Ovary (tissue), 9 donors: Measurements from ENCODE around the gene KRTAP10-9. TPM values are rescaled to one million over a fixed set of nuclear protein-coding genes. Genes with fewer than 3 reads are reported as not detected.
"Not testable (repeated sequence)": the region's sequence is repeated elsewhere in the genome, so short reads cannot be mapped to it uniquely, and the experiment has no call there.

Experiments used
- DNase-seq, 5 donors: peaks; one replicate each; pipeline ENCODE4 v3.0.0-alpha.2; 2019 to 2020
- H3K27ac ChIP-seq, 2 donors: fragments of 200-600 bp; one replicate each; pipeline versions ENCODE4 v1.5.1 to v1.8.0; 2019 to 2022
- H3K27me3 ChIP-seq: fragments of 200-600 bp; one replicate; pipeline ENCODE4 v1.8.0; 2022
- H3K36me3 ChIP-seq: fragments of 200-600 bp; sonication (generic); one replicate; pipeline ENCODE4 v1.5.1; 2019
- H3K4me1 ChIP-seq: one replicate; pipeline ENCODE4 v1.8.1; 2013; ENCODE audit warnings: mild to moderate bottlenecking, moderate library complexity; ENCODE audit not compliant: insufficient read depth
- H3K4me3 ChIP-seq: fragments of 200-600 bp; sonication (generic); one replicate; pipeline ENCODE4 v1.5.1; 2017
- H3K9me3 ChIP-seq, 2 donors: fragments of 200-600 bp in 1 of 2; sonication (generic) in 1 of 2; one replicate each; pipeline versions ENCODE4 v1.5.1 to v1.8.1; 2013 to 2019; ENCODE audit warnings: mild to moderate bottlenecking in 1 of 2, moderate library complexity in 1 of 2
- CTCF ChIP-seq, 3 donors: fragments of 450-650 bp in 2 of 3; fragments of 200-600 bp in 1 of 3; IDR thresholded peaks; one replicate each; pipeline versions ENCODE4 v1.5.1 to v1.8.0; 2016 to 2022; ENCODE audit warnings: antibody characterized with exemption in 3 of 3, mild to moderate bottlenecking in 1 of 3
- EP300 ChIP-seq: sonication (generic); formaldehyde crosslinking; IDR thresholded peaks from one replicate; pipeline ENCODE4 v1.6.1; 2017; ENCODE audit warnings: antibody characterized with exemption
- POLR2A ChIP-seq: fragments of 450-650 bp; IDR thresholded peaks from one replicate; pipeline ENCODE4 v1.6.1; 2017; ENCODE audit warnings: antibody characterized with exemption, mild to moderate bottlenecking, moderate library complexity
- WGBS, 3 donors: extraction: QIAGEN DNeasy Blood & Tissue Kit in 1 of 3; methylation state at CpG; one replicate each; pipeline versions ENCODE4 v1.1.5 to v1.1.7; 2013 to 2017; 5-methylcytosine and 5-hydroxymethylcytosine counted together
- intact Hi-C, 4 donors: fragments of 100-400 bp; cut with DNase I; formaldehyde crosslinking; loops; one replicate each; pipeline versions ENCODE4 v1.11.0 to v1.15.1; 2022 to 2023
- polyA plus RNA-seq, 2 donors: library from polyadenylated mRNA; stranded (reverse); fragments of 200-250 nt in 1 of 2; fragments of 350-450 nt in 1 of 2; fragmentation: Illumina TruSeq in 1 of 2; extraction: RNeasy Lipid Tissue Mini Kit (QIAGEN cat#74804) in 1 of 2; gene quantifications; one replicate each; pipeline ENCODE4 v1.2.3, GENCODE V29; 2013 to 2014
- total RNA-seq, 7 donors: library from RNA; depleted of rRNA in 2 of 7; stranded (reverse); fragments of >200 nt in 2 of 7; fragmentation: NEBNext Ultra II Directional in 3 of 7; extraction: Animal tissue kit (Norgen Biotek cat#: 25700) in 3 of 7; gene quantifications; one replicate each; pipeline versions ENCODE4 v1.1.0 to v1.2.4, GENCODE V29; 2016 to 2023
- donor health status: DM: no; HTN: no; CAD: no; lungs with moderate emphysema.
- donor health status: DM: no; HTN: no; CAD: no.
- donor health status: Bipolar disorder and iron deficiency.
- donor health status: DM: yes; HTN: yes; CAD: no.
- donor health status: DM: no; HTN: no; CAD: no.
- donor health status: DM: yes; HTN: yes; CAD: no.

KRTAP10-9 gene
- total and polyA plus RNA-seq, 9 donors, result not detected

- H3K27ac ChIP-seq, result no peak overlapping the region
- H3K4me1 ChIP-seq, result no peaks in the 10 kb centered on the region
- WGBS, 3 donors, result 70 to 75% (median 73%) methylated on average over 4 of the region's 4 CpGs
- H3K36me3 ChIP-seq, result no peaks in the 10 kb centered on the region
- no peaks in the 10 kb centered on the region for H3K27me3 ChIP-seq
- H3K4me3 ChIP-seq, result no peak overlapping the region
- TF ChIP-seq POLR2A (no peak), CTCF (IDR thresholded peaks at IDR 0.05) (no peak), EP300 (no peak)
- no peak for DNase-seq
- H3K9me3 ChIP-seq, result no peaks in the 10 kb centered on the region
- intact Hi-C loops, result no loop called here
Measured at GRCh38 chr21:44606495-44606894, 20.4 kb upstream of the KRTAP10-9 start.

GRCh38 chr21:44609193-44609592, 17.7 kb upstream of the KRTAP10-9 start:
- H3K36me3 ChIP-seq, result no peaks in the 10 kb centered on the region
- no peaks in the 10 kb centered on the region for H3K27me3 ChIP-seq
- intact Hi-C loops, result no loop called here
- no peak overlapping the region for H3K27ac ChIP-seq
- H3K9me3 ChIP-seq, result no peaks in the 10 kb centered on the region
- H3K4me3 ChIP-seq, result no peak overlapping the region
- no peak for TF ChIP-seq POLR2A
- TF ChIP-seq CTCF (IDR thresholded peaks at IDR 0.05), result no peak
- no peak for TF ChIP-seq EP300
- DNase-seq, result no peak
- no peaks in the 10 kb centered on the region for H3K4me1 ChIP-seq

- H3K27me3 ChIP-seq, result not testable (repeated sequence)
Measured at GRCh38 chr21:44610157-44610843, 16.6 kb upstream of the KRTAP10-9 start.

GRCh38 chr21:44611551-44611950, 15.3 kb upstream of the KRTAP10-9 start:
- no peak for DNase-seq
- H3K27me3 ChIP-seq, result no peaks in the 10 kb centered on the region
- H3K27ac ChIP-seq, result no peak overlapping the region
- H3K9me3 ChIP-seq, result no peaks in the 10 kb centered on the region
- intact Hi-C loops, result no loop called here
- no peak for TF ChIP-seq EP300
- TF ChIP-seq POLR2A, result no peak
- TF ChIP-seq CTCF (IDR thresholded peaks at IDR 0.05), result no peak
- no peaks in the 10 kb centered on the region for H3K4me1 ChIP-seq
- no peaks in the 10 kb centered on the region for H3K36me3 ChIP-seq
- 84 to 90% (median 89%) methylated on average over 4 of the region's 4 CpGs for WGBS, 3 donors
- H3K4me3 ChIP-seq, result no peak overlapping the region

More at GRCh38 chr21:44610157-44610843, 16.6 kb upstream of the KRTAP10-9 start:
- H3K27ac ChIP-seq, H3K9me3 ChIP-seq, DNase-seq, H3K4me3 ChIP-seq, intact Hi-C loops, H3K36me3 ChIP-seq, H3K4me1 ChIP-seq: not testable (repeated sequence)
- 91 to 95% (median 92%) methylated on average over 7 of the region's 7 CpGs for WGBS, 3 donors

GRCh38 chr21:44612029-44612486, 14.8 kb upstream of the KRTAP10-9 start, which contains the start of gene KRTAP10-8:
Gene KRTAP10-8 (plus strand): TSS chr21:44612079. CDS start chr21:44612101, 22 bp downstream.
- DNase-seq, result no peak
- Histone ChIP-seq H3K27me3 (no peaks in the 10 kb centered on the region), H3K36me3 (no peaks in the 10 kb centered on the region), H3K4me1 (no peaks in the 10 kb centered on the region), H3K4me3 (no peak within 1 kb of the TSS), H3K9me3 (no peaks in the 10 kb centered on the region), H3K27ac (no peak within 1 kb of the TSS)
- intact Hi-C loops, result no loop called here
- 74 to 89% (median 84%) methylated on average over 6 to 8 of the region's 8 CpGs for WGBS, 3 donors
- TF ChIP-seq POLR2A, result no peak
- no peak for TF ChIP-seq CTCF (IDR thresholded peaks at IDR 0.05)
- no peak for TF ChIP-seq EP300
